K562 (cell line): Measurements from ENCODE around the gene MGAT4C. TPM values are rescaled to one million over a fixed set of nuclear protein-coding genes. Genes with fewer than 3 reads are reported as not detected.

ENCODE experiments used
- ATAC-seq: fragments of 200-7000 bp; cut with Tn5 transposase; 3 replicates; pipeline ENCODE4 v1.9.1; 2020; ENCODE audit warnings: moderate library complexity
- BruUV-seq: library from RNA; stranded (reverse); fragments of 400-500 nt; replicated peaks from 2 replicates; lab custom pipeline; 2021; lab: Mats Ljungman, UMichigan
- CTCF ChIA-PET: fragments of 300-600 bp; formaldehyde crosslinking; extraction: SDS; loops from one replicate; lab custom pipeline; 2021; ENCODE audit warnings: low intra/inter-chr PET ratio; lab: Yijun Ruan, JAX
- POLR2A ChIA-PET: fragments of 300-600, 350-650 bp; sonication (Branson Sonifier 250); formaldehyde crosslinking; extraction: SDS; loops from one replicate; lab custom pipeline; 2021; ENCODE audit warnings: antibody characterized with exemption, inconsistent platforms; lab: Yijun Ruan, JAX
- DNase-seq, 4 experiments: peaks; one replicate each; pipeline versions ENCODE4 v3.0.0 to v3.0.0-alpha.2; 2011 to 2018; ENCODE audit warnings: low spot score in 3 of 4, mixed read lengths in 3 of 4; ENCODE audit errors: extremely low read depth in 1 of 4
- FAIRE-seq: peaks from 2 replicates; lab custom pipeline; 2011; peaks lifted over from hg19 to GRCh38; lab: Jason Lieb, UNC
- H2AFZ ChIP-seq: 2 replicates; pipeline ENCODE4 v1.6.0; 2011; ENCODE audit warnings: low read depth, low read length, control low read depth, inconsistent platforms
- H3K27ac ChIP-seq: fragments of 200-600 bp; 3 replicates; pipeline ENCODE4 v1.8.0; 2011; ENCODE audit warnings: low read depth, mild to moderate bottlenecking, control low read depth, inconsistent platforms, low read length, moderate library complexity, mixed read lengths; ENCODE audit errors: extremely low read depth
- H3K27me3 ChIP-seq, 2 experiments: fragments of 300-600 bp in 1 of 2; 2 replicates in 1 of 2; 3 replicates in 1 of 2; pipeline versions ENCODE4 v1.6.0 to v1.8.0; 2011; ENCODE audit warnings: inconsistent platforms in 2 of 2, low read length in 2 of 2, mild to moderate bottlenecking in 1 of 2, mixed read lengths in 1 of 2, moderate library complexity in 1 of 2; ENCODE audit not compliant: control insufficient read depth in 2 of 2, insufficient read depth in 2 of 2
- H3K36me3 ChIP-seq: fragments of 300-600 bp; 3 replicates; pipeline ENCODE4 v1.8.0; 2011; ENCODE audit warnings: mild to moderate bottlenecking, low read length, inconsistent platforms; ENCODE audit not compliant: control insufficient read depth, insufficient read depth
- H3K4me1 ChIP-seq, 2 experiments: fragments of 200-600 bp in 1 of 2; replicated peaks in 1 of 2; 2 replicates in 1 of 2; 3 replicates in 1 of 2; pipeline versions ENCODE4 v1.5.1 to v1.8.0; 2011; ENCODE audit warnings: inconsistent platforms in 2 of 2, low read length in 2 of 2, mild to moderate bottlenecking in 1 of 2, mixed read lengths in 1 of 2, moderate library complexity in 1 of 2; ENCODE audit not compliant: control insufficient read depth in 2 of 2, insufficient read depth in 2 of 2
- H3K4me2 ChIP-seq: 2 replicates; pipeline ENCODE4 v1.6.1; 2011; ENCODE audit warnings: low read length, control low read depth, inconsistent platforms, mixed read lengths; ENCODE audit not compliant: insufficient read depth
- H3K4me3 ChIP-seq: fragments of 200-600 bp; sonication (generic), shearing (Covaris generic); 2 replicates; pipeline ENCODE4 v1.5.1; 2016; ENCODE audit warnings: control low read depth, inconsistent platforms
- H3K79me2 ChIP-seq: fragments of 200-600 bp; 3 replicates; pipeline ENCODE4 v1.8.0; 2011; ENCODE audit warnings: low read length, inconsistent platforms; ENCODE audit not compliant: control insufficient read depth, insufficient read depth
- H3K9ac ChIP-seq, 2 experiments: 2 replicates each; pipeline versions ENCODE4 v1.6.0 to v1.6.1; 2011; ENCODE audit warnings: low read depth in 2 of 2, low read length in 2 of 2, control low read depth in 1 of 2, inconsistent platforms in 1 of 2, mild to moderate bottlenecking in 1 of 2, mixed read lengths in 1 of 2; ENCODE audit not compliant: insufficient read depth in 1 of 2
- H3K9me1 ChIP-seq: one replicate; pipeline ENCODE4 v1.6.0; 2011; ENCODE audit warnings: inconsistent platforms, mild to moderate bottlenecking, low read length, moderate library complexity; ENCODE audit not compliant: control insufficient read depth, insufficient read depth
- H3K9me3 ChIP-seq: replicated peaks from 2 replicates; pipeline ENCODE4 v1.5.1; 2011; ENCODE audit warnings: low read depth, low read length, inconsistent platforms; ENCODE audit not compliant: control insufficient read depth, insufficient read depth
- H4K20me1 ChIP-seq: replicated peaks from 2 replicates; pipeline ENCODE4 v1.6.1; 2011; ENCODE audit warnings: low read length, inconsistent platforms, mixed read lengths; ENCODE audit not compliant: control insufficient read depth, insufficient read depth
- NFRKB ChIP-seq: fragments of 450-650 bp; IDR thresholded peaks from 2 replicates; pipeline ENCODE4 v1.6.1; 2016; ENCODE audit warnings: low read depth
- NFYB ChIP-seq: IDR thresholded peaks from 2 replicates; pipeline ENCODE4 v1.6.1; 2011; ENCODE audit warnings: mild to moderate bottlenecking, moderate library complexity; ENCODE audit not compliant: insufficient read length; ENCODE audit errors: extremely low read depth
- RFX5 ChIP-seq: IDR thresholded peaks from 2 replicates; pipeline ENCODE4 v1.6.1; 2011; ENCODE audit warnings: low read depth, mild to moderate bottlenecking, improper control_type of control experiment, low read length
- ZFP30 ChIP-seq: fragments of 250-450 bp; sonication (Bioruptor Pico); IDR thresholded peaks from 2 replicates; pipeline ENCODE4 v1.8.0; 2022; ENCODE audit warnings: moderate library complexity, mild to moderate bottlenecking, inconsistent platforms, borderline replicate concordance
- WGBS: fragments of 100-300 bp; shearing (Covaris generic); methylation state at CpG from one replicate; pipeline ENCODE4 v1.1.6; 2016; ENCODE audit warnings: low coverage, mixed read lengths; ENCODE audit not compliant: insufficient coverage; ENCODE audit errors: missing lambda C conversion rate; 5-methylcytosine and 5-hydroxymethylcytosine counted together
- in situ Hi-C: fragments of 300-500 bp; cut with MboI; formaldehyde crosslinking; loops from 4 replicates; pipeline ENCODE4 v1.15.0; 2018; ENCODE audit warnings: inconsistent platforms, mixed read lengths
- intact Hi-C: fragments of 100-400 bp; cut with micrococcal nuclease; formaldehyde crosslinking; loops from 2 replicates; pipeline ENCODE4 v1.14.2; 2022
- polyA plus RNA-seq, 8 experiments: library from polyadenylated mRNA; depleted of rRNA in 4 of 8; stranded (reverse) in 5 of 8; unstranded in 3 of 8; fragments of >200 nt; fragmentation: Nextera tagmentation in 2 of 8; fragmentation: Illumina TruSeq in 1 of 8; extraction: Ambion mirVana in 2 of 8; extraction: Trizol in 1 of 8; gene quantifications; 2 replicates each; pipeline versions ENCODE4 v1.2.1 to v1.2.3, GENCODE V29; 2011 to 2014; ENCODE audit warnings: inconsistent platforms in 1 of 8, missing spikeins in 1 of 8
- total RNA-seq, 7 experiments: library from RNA; depleted of rRNA in 6 of 7; stranded (reverse); fragments of >200 nt in 6 of 7; fragmentation: Illumina TruSeq in 2 of 7; extraction: Trizol in 2 of 7; gene quantifications; 2 replicates each; pipeline versions ENCODE4 v1.2.1 to v1.2.3, GENCODE V29; 2011 to 2021; ENCODE audit warnings: low replicate concordance in 1 of 7

Gene MGAT4C
- total and polyA plus RNA-seq, 9 of the 15 experiments (the other 6 are each of a cell fraction or from before 2014, with no cell fraction given): not detected

GRCh38 chr12:85946375-85946774 lies 309.8 kb downstream of the MGAT4C start:
- Histone ChIP-seq H3K9me1 (no peaks in the 10 kb centered on the region), H3K27ac (no peak overlapping the region), H3K4me3 (no peak overlapping the region), H3K9ac (no peak overlapping the region), H3K4me2 (no peak overlapping the region), H3K27me3 (no peaks in the 10 kb centered on the region), H3K4me1 (no peaks in the 10 kb centered on the region), H3K79me2 (no peaks in the 10 kb centered on the region), H2AFZ (no peak overlapping the region), H4K20me1 (no peaks in the 10 kb centered on the region), H3K9me3 (no peaks in the 10 kb centered on the region), H3K36me3 (no peaks in the 10 kb centered on the region)
- WGBS: 3% methylated on average over 5 of the region's 5 CpGs
- FAIRE-seq: no peak
- ATAC-seq: no peak
- peak; percentile 46 for TF ChIP-seq NFYB
- TF ChIP-seq RFX5: no peak
- no peak for DNase-seq
- ChIA-PET POLR2A (no interaction called here), CTCF (no interaction called here)
- no TSS peak for BruUV-seq
- in situ Hi-C loops: no loop called here
- intact Hi-C loops: no loop called here

GRCh38 chr12:85927166-85927565 lies 329.0 kb downstream of the MGAT4C start:
- ChIA-PET CTCF (no interaction called here), POLR2A (no interaction called here)
- H3K9me1 ChIP-seq: no peaks in the 10 kb centered on the region
- no peaks in the 10 kb centered on the region for H3K36me3 ChIP-seq
- H3K9ac ChIP-seq: no peak overlapping the region
- in situ Hi-C loops (no loop called here), intact Hi-C loops (no loop called here)
- no peak overlapping the region for H2AFZ ChIP-seq
- H3K4me3 ChIP-seq: no peak overlapping the region
- no TSS peak for BruUV-seq
- no peak for ATAC-seq
- H3K27me3 ChIP-seq: no peaks in the 10 kb centered on the region
- no peak overlapping the region for H3K27ac ChIP-seq
- no peaks in the 10 kb centered on the region for H3K9me3 ChIP-seq
- FAIRE-seq: no peak
- no peak for DNase-seq
- no peak overlapping the region for H3K4me2 ChIP-seq
- H4K20me1 ChIP-seq: no peaks in the 10 kb centered on the region
- TF ChIP-seq ZFP30 (no peak), NFRKB (no peak)
- no peaks in the 10 kb centered on the region for H3K79me2 ChIP-seq
- H3K4me1 ChIP-seq: no peaks in the 10 kb centered on the region
